Measurements from ENCODE around the gene KASH5. TPM values are rescaled to one million over a fixed set of nuclear protein-coding genes. Genes with fewer than 3 reads are reported as not detected.
A peak's percentile ranks its signal among the peaks of the same experiment; 100 is the strongest.

KASH5 gene
- total and polyA plus RNA-seq, 2 of the 13 experiments (the other 11 are each of a cell fraction or from before 2014, with no cell fraction given): not detected

DNA sequence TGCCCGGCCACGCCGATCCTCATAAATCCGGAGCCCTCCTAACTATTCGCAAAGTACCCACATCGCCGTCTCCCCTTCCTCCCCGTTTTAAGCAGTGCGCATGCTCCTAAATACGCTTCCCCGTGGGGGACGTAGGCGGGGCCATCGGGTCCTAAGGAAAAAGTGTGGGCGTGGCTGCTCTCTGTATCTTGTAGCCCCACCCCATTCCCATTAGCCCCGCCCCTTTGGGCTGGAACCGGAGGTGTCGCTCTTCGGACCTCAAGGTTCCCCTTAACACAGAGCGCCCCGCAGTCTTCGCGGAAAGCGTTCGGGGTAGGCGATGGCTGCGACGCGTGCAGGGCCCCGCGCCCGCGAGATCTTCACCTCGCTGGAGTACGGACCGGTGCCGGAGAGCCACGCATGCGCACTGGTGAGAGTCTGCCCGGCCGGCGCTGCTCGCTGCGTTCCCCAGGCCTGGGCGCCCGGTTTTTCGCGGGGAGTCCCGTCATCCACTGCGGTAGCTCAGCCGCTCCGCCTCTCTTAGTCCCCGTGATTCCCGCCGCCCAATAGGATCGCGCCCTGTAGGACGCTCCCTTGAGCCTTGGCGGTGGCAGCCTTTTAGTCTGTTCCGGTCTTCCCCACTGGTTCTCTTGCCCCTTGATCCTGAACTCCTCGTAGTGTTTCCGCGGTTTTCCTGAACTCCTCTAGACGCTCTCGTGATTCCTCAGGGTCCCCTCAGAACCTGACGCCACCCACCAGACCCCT is 65.1 kb downstream of the KASH5 start, which contains the start of gene ALDH16A1 (continued):
- 0 out of 2 replicates have a peak, but pooled peaks have one; percentile 9 for TF ChIP-seq FOXJ3 (CRISPR knock-in tag; IDR thresholded peaks at IDR 0.05; ENCODE audit: borderline replicate concordance)
- no peak for TF ChIP-seq SNRNP70 (IDR thresholded peaks at IDR 0.05; ENCODE audit: low read depth, low read length)
- TF ChIP-seq, protein P1, sequence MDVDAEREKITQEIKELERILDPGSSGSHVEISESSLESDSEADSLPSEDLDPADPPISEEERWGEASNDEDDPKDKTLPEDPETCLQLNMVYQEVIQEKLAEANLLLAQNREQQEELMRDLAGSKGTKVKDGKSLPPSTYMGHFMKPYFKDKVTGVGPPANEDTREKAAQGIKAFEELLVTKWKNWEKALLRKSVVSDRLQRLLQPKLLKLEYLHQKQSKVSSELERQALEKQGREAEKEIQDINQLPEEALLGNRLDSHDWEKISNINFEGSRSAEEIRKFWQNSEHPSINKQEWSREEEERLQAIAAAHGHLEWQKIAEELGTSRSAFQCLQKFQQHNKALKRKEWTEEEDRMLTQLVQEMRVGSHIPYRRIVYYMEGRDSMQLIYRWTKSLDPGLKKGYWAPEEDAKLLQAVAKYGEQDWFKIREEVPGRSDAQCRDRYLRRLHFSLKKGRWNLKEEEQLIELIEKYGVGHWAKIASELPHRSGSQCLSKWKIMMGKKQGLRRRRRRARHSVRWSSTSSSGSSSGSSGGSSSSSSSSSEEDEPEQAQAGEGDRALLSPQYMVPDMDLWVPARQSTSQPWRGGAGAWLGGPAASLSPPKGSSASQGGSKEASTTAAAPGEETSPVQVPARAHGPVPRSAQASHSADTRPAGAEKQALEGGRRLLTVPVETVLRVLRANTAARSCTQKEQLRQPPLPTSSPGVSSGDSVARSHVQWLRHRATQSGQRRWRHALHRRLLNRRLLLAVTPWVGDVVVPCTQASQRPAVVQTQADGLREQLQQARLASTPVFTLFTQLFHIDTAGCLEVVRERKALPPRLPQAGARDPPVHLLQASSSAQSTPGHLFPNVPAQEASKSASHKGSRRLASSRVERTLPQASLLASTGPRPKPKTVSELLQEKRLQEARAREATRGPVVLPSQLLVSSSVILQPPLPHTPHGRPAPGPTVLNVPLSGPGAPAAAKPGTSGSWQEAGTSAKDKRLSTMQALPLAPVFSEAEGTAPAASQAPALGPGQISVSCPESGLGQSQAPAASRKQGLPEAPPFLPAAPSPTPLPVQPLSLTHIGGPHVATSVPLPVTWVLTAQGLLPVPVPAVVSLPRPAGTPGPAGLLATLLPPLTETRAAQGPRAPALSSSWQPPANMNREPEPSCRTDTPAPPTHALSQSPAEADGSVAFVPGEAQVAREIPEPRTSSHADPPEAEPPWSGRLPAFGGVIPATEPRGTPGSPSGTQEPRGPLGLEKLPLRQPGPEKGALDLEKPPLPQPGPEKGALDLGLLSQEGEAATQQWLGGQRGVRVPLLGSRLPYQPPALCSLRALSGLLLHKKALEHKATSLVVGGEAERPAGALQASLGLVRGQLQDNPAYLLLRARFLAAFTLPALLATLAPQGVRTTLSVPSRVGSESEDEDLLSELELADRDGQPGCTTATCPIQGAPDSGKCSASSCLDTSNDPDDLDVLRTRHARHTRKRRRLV (CRISPR knock-in tag; IDR thresholded peaks at IDR 0.05): no peak; the same call in 1 of the 2 replicates
- peak; percentile 39; the same call in 1 of the 2 replicates for TF ChIP-seq BHLHE40 (IDR thresholded peaks at IDR 0.05; ENCODE audit: low read length)
- peak; percentile 21; the same call in 1 of the 2 replicates for TF ChIP-seq REPIN1 (CRISPR knock-in tag; IDR thresholded peaks at IDR 0.05; ENCODE audit: borderline replicate concordance, low read depth)
- no peak for TF ChIP-seq ZNF629 (CRISPR knock-in tag; conservative IDR thresholded peaks at IDR 0.05)
- peak; percentile 66 for TF ChIP-seq TAF1 (CRISPR knock-in tag; IDR thresholded peaks at IDR 0.05)
- TF ChIP-seq ARNT (IDR thresholded peaks at IDR 0.05): no peak
- no peak for TF ChIP-seq XBP1 (CRISPR knock-in tag; IDR thresholded peaks at IDR 0.05)
- TF ChIP-seq RARA (CRISPR knock-in tag; IDR thresholded peaks at IDR 0.05): no peak
- TF ChIP-seq NCOA2 (CRISPR knock-in tag; IDR thresholded peaks at IDR 0.05): no peak; the same call in 1 of the 2 replicates
- TF ChIP-seq, protein P2, sequence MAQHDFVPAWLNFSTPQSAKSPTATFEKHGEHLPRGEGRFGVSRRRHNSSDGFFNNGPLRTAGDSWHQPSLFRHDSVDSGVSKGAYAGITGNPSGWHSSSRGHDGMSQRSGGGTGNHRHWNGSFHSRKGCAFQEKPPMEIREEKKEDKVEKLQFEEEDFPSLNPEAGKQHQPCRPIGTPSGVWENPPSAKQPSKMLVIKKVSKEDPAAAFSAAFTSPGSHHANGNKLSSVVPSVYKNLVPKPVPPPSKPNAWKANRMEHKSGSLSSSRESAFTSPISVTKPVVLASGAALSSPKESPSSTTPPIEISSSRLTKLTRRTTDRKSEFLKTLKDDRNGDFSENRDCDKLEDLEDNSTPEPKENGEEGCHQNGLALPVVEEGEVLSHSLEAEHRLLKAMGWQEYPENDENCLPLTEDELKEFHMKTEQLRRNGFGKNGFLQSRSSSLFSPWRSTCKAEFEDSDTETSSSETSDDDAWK (CRISPR knock-in tag; IDR thresholded peaks at IDR 0.05): no peak
- no peak for TF ChIP-seq ZNF382 (CRISPR knock-in tag; IDR thresholded peaks at IDR 0.05; ENCODE audit: borderline replicate concordance)
- no peak for TF ChIP-seq MTA1 (CRISPR knock-in tag; IDR thresholded peaks at IDR 0.05; ENCODE audit: borderline replicate concordance)
- TF ChIP-seq, protein P3, sequence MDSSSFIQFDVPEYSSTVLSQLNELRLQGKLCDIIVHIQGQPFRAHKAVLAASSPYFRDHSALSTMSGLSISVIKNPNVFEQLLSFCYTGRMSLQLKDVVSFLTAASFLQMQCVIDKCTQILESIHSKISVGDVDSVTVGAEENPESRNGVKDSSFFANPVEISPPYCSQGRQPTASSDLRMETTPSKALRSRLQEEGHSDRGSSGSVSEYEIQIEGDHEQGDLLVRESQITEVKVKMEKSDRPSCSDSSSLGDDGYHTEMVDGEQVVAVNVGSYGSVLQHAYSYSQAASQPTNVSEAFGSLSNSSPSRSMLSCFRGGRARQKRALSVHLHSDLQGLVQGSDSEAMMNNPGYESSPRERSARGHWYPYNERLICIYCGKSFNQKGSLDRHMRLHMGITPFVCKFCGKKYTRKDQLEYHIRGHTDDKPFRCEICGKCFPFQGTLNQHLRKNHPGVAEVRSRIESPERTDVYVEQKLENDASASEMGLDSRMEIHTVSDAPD (CRISPR knock-in tag; IDR thresholded peaks at IDR 0.05): no peak; the same call in 1 of the 2 replicates
- no peak for TF ChIP-seq ZNF549 (CRISPR knock-in tag; IDR thresholded peaks at IDR 0.05)
- TF ChIP-seq ZSCAN30 (CRISPR knock-in tag; IDR thresholded peaks at IDR 0.05): no peak
- TF ChIP-seq ZNF121 (CRISPR knock-in tag; IDR thresholded peaks at IDR 0.05): no peak
- TF ChIP-seq ZNF232 (CRISPR knock-in tag; IDR thresholded peaks at IDR 0.05; ENCODE audit: borderline replicate concordance): no peak
- TF ChIP-seq CC2D1A (CRISPR knock-in tag; IDR thresholded peaks at IDR 0.05): no peak
- TF ChIP-seq HOXA9 (CRISPR knock-in tag; IDR thresholded peaks at IDR 0.05; ENCODE audit: borderline replicate concordance): no peak
- TF ChIP-seq JUNB (CRISPR knock-in tag; IDR thresholded peaks at IDR 0.05; ENCODE audit: borderline replicate concordance): no peak
- TF ChIP-seq PAWR (CRISPR knock-in tag; IDR thresholded peaks at IDR 0.05; ENCODE audit: borderline replicate concordance): no peak
- no peak for TF ChIP-seq NPAS2 (CRISPR knock-in tag; IDR thresholded peaks at IDR 0.05; ENCODE audit: borderline replicate concordance)

Measured in HepG2 (cell line).